GM18526 (cell line): ENCODE data around the gene CSRP1.

Experiments used
- POLR2A ChIP-seq: IDR thresholded peaks from 3 replicates; pipeline ENCODE4 v1.6.1; 2011; ENCODE audit not compliant: insufficient read length; ENCODE audit errors: extremely low read depth

CSRP1 gene

DNA sequence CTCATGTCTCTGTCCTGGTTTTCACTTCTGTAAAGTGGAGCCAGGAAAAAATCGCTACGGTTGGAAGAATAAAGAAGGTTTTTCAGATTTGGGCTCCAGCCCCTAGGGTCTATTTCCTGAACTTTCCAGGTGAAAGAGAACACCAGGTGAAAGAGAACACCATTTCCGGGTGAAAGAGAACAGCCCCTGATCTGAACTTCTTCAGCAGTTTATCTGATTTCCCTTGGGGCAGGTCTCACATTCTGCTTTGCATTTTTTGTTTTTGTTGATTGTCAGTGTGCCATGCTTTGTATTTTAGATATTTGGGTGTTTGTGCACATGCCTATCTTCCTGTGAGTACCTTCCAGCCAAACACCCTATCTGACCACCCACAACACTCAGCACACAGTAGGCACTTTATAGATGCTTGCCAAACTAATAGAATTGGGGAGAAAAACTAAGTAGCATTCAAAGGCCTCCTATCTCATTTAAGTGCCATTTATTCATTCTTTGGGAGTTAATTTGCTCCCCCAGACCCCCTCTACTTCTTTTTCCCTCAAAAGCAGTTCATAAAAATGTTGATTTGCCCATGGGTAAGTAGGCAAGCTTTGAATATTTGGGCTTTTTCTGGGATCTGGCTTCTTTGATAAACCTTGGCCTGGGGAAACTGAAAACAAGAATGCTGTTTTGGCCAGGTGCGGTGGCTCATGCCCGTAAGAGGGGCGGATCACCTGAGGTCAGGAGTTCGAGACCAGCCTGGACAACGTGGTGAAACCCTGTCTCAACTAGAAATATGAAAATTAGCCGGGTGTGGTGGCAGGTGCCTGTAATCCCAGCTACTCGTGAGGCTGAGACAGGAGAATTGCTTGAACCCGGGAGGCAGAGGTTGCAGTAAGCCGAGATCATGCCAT, 34.2 kb upstream of the CSRP1 start:
- no peak for TF ChIP-seq POLR2A

DNA sequence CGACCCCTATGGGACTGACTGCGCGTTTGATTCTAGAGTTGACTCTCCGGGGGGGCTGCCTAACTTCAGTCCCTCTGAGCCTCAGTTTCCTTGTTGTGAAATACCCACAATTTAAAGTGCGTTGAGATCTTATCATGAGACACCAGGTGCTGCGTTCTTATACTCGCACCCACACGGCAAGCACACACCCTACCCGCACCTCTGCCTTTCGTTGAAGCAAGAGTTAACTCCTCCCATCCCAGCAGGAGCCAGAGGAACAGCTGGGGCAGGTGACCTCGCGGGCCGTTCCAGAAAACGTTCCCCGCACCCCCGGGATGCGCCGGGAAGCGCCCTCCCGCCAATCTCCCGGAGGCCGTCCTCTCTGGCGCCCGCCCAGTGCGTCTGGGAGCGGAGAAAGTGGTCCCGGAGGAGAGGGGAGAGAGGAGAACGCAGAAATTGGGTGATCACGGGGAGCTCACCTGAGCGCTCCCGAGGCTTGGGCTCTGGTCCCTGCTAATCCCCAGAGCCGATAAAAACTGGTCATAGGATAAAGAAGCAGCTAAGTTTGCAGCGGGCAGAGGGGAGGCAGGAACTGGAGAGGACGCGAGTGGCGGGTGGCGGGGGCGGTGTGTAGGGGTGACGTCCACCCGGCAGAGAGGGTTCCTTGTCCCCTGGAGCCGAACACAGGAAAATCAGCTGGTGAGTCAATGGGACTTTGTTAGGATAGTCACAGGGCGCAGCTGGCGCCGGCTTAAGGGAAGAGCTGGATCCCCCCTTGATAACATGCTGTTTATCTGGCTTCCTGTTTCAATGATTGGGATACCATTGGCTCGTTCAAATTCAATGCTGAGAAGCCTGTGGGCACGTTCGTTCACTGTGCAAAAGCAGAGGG, 32.9 kb upstream of the CSRP1 start:
- no peak for TF ChIP-seq POLR2A

DNA sequence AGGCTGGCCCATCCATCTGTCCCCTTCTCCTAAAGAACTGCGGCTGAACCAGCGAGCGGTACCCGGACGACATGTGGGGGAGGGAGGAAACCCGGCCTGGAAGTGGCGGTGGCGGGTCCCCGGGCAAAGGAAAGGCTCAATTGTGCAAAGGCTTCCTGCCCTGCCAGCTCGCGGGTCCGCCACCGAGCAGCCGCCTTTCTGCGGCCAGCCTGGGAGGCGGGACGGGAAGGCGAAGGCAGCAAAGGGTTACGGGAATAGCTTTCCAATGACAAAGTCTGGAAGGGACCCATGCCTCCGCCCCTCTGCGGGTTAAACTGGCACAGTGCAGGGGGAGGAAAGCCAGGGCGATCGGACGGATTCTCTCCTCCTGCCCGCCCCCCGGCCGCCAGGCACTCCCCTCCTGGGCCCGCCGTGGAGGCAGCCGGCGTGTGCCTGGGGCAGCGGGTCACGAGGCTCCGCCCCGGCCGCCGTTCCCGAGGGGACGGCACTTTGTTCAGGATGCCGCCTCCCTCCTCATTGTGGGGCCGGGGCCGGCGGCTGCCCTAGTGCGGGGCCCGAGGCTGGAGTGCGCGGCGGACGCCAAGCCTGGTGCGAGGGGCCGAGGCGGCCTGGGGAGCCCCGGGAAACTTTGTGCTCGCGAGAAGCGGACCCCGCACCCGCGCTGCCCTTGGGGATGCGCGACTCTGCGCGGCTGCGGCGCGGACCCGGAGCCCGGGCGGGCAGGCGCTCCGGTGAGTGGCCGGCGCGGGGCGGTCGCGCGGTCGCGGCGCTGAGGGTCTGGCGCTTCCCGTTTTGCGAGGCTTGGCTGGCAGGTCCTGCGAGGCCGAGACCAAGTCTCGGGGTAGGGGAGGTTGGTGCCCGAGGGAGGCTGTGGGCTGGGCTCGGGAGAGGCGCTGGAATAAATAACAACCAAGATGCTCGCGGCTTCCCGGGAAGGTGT, 32.0 kb upstream of the CSRP1 start, which contains the start of gene NAV1:
Gene NAV1 (plus strand): TSS at position 516 of the 940 bp plus-strand sequence. CDS start 83,758 bp downstream, outside the sequence.
- no peak for TF ChIP-seq POLR2A

DNA sequence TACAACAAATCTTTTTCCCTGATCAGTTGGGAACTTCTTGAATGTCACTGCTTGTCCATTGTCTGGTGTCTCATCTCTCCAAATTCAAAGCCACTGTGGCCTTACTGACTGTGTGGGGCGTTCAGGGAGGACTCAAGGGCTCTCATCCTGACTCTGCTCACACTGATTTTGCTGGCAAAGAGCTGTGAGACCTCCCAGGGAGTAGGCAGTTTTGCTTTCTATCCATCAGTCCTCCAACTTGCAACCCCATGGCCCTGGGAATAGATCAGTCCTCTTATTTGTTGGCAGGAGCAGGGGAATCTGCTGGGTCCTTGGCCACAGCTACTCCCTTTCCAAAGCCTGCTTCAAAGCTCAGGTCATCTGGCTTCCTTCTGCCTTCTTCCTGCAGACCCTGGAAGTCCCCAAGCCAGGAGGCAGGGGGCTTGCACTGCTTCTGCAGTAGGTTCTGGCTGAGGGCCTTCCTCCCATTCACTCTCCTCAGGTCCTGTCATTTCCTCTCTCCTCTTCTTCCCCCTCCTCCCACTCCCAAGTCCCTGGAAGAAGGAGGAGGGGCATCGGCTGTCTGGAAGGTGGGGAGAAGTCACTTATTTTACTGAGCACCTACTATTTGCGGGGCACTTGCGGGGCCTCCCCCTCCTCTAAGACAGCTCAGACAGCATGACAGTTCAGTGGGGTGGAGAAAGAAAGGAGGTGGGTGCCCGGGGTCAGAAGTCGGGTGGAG, 31.1 kb upstream of the CSRP1 start:
- TF ChIP-seq POLR2A, result no peak

DNA sequence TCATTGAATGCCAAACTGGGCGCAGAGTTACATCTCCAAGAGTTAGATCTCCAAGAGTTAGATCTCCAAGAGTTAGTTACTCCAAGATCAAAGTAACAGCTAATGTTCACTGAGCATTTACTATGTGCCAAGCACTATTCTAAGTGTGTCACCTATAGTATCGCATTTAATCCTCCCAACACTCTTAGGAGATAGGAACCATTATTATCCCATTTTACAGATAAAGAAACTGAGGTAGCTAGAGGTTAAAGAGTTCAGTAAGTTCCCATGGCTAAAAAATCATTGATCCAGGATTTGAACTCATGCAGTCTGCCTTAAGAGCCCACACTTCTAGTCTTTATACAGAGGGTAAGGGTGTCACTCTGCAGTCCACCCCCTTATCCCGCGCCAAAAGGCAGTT, 30.5 kb upstream of the CSRP1 start:
- TF ChIP-seq POLR2A, result no peak

DNA sequence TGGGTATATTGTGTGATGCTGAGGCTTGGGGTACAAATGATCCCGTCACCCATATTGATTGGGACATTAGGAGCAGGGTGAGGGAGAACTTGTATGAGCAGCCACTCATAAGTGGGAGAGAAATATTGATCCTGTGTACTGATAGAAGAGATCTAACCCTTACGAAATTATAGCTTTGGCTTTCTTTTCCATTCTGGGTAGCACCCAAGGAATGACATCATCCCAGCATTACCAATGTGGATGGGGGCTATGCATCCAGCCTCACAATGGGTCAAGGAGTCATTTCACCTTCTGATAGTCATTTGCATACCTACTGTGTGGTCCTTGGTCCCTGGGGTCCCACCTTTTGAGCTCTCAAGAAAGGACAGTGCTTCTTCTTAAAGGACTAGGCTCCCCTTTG, 30.1 kb upstream of the CSRP1 start:
- no peak for TF ChIP-seq POLR2A

DNA sequence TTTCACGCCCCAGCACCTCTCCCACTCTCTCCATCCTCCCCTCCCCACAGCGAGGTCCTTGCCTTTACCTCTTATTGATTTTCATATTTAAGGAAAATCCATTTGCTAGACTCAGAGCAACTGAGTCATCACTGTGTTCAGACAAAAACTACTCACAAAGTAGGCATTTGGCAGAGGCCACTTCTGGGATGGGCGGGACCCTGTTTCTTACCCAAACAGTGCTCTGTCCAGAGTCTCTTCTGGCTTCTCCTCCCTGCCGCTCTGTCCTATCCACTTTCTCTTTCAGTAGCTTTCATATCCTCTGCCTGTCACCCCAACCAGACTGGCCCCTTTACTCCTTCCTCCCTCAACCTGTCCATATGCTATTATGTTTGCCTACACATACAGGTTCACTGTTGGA, 29.6 kb upstream of the CSRP1 start:
- no peak for TF ChIP-seq POLR2A

DNA sequence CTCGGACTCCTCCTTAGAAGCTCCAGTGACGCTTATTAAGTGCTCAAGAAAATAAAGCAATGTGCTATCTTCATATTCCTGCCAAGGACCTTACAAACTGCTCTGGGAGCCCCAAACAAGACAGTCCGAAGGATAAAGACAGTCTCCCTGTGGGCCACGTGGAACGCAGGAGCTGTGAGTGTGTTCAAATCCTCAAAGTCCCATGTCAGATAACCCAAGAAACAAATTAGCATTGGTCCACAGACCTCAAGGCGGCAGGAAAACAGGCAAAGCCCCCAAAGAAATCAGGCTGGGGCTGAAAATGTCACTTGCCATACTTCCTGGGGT, 29.0 kb upstream of the CSRP1 start:
- TF ChIP-seq POLR2A, result no peak

DNA sequence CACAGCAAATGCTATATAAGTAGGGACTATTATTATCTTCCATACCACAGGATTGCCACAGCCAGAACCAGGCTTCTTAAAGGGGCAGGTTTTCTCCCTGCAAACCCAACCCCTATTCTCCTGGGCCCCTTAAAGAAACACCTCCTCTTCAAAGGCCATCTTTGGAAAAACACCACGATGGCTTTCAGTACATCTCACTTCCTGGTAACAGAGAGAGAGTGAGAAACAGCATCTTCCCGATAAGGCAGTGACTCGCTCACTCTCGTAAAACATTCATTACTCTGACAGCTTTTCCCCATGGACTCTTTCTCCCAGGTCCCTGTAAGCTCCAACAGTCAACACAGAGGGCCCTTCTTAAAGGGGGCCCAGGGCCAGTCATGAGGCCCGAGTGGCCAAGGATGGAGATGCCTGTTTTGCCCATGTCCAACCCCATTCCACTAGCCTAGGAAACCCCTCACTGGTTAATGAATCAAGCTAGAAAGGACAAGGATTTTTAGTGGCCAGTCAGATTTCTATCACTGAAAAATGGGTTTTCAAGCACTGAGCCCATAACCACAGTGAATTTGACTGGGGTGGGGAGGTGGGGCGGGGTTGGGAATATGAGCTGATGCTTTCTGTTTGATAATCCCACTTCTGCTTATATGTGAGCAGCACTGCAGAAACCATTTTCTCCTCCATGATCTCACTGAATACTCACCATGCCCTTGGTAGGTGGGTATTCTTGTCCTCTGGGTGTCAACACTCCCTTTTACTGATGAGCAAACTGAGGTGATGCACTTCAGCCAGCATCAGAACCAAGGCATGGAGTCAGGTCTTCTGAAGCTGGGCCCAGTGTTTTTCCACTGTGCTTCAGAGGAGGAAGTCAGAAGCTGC, 28.4 kb upstream of the CSRP1 start:
- TF ChIP-seq POLR2A, result no peak

DNA sequence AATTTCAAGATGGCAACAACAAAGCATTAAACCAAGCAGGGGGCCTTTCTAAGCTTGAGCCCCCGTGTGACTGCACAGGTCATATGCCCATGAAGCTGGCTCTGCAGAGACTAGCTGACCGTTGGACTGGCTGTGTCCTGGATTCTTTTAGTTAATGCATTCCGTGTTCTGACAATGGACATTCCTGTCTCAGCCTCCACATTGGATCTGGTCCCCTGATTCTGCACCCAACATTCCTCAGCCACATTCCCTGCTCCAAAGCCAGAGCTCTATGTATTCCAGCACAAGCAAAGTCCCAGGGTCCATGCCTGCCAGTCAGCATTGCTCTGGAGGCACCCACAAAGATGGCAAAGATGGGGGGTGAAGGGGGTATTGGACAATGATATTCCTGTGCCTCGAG, 26.9 kb upstream of the CSRP1 start:
- TF ChIP-seq POLR2A, result no peak

DNA sequence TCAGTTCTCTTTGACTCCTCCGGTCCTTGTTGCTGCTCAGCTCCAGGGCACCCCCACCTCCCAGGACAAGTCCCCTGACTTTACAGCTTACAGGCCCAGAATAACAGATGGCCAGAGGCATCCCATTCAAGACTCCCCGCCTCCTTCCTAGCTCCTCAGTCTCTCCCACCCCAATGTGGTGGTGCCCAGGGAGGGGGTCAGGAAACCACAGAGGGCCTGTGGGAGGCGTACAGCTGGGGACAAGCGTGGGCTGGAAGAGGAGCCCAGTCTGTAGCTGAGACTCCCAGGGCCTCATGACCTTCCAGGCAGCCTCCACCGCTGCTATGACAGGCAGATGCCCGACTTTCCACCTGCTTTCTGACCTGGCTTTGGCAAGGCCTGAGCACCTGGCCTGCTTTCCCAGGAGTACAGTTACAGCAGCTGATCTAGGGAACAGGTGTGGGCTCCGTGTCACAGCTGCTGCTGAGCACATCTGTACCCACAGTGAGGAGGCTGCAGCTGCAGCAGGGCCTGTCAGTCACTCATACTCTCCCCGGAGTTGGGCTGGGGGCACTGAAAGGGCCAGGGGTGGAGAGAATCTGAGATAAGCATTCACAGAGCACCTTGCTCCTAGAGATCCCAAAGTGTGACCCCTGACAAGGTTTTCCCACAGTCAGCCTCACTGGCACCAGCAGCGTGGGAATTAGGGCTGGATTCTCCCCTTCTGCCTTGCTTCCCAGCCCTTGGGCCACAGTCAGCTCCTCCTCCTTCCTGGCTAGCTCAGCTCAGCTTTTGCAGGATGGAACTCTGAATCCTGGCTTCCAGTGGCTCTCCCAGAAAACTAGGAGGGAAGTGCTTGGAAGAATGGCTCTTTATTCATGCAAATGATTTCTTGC, 24.9 kb upstream of the CSRP1 start:
- TF ChIP-seq POLR2A, result no peak

DNA sequence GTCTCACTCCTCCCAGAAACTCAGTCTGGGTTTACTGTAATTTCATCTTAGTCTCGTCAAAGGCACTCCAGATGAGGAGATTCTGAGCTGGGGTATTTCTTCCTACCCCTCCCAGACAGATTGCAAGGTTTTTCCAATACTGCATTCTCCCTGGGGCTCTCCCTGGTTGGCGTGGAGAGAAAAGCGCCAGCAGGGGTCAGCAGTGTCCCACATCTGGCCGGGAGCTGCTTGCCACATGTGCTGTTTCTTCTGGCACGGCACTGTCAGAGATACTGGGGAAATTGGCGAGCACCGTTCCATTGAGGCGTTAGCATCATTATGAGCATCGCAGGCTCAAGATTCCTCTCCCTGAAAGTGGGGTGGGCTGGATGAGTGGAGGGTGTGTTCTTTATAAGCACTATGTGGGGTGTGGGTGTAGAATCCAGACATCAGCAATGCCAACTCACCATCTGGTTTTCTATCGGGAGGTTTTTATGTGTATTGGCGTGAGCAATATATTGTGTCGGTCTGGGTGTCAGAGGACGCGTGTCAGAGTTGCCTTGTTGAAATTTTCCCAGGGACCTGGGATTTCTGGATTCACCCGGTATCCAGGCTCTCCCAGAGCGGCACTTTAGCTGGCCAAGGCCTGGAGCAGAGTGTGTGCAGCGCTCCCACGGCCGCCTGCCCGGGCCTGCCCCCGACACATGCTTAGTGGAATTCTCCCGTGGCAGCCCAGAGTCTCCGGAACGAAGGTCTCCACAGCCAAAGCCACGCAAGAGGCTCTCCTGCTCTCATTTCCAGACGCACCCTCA, 24.0 kb upstream of the CSRP1 start:
- no peak for TF ChIP-seq POLR2A
